Measurements from ENCODE around the gene DSCAM.
A peak's percentile ranks its signal among the peaks of the same experiment; 100 is the strongest.

The DSCAM gene

GRCh38 chr21:40118527-40118926, 728.4 kb downstream of the DSCAM start:
- DNase-seq (ENCODE audit: low spot score): no peak

GRCh38 chr21:40117236-40117635, 729.7 kb downstream of the DSCAM start:
- no peak for DNase-seq (ENCODE audit: low spot score)

- DNase-seq (ENCODE audit: low spot score): no peak
Observed at GRCh38 chr21:40115775-40116174, 731.2 kb downstream of the DSCAM start.

GRCh38 chr21:40102682-40103081, 744.3 kb downstream of the DSCAM start:
- DNase-seq (ENCODE audit: low spot score): peak; percentile 33

GRCh38 chr21:40099809-40100208, 747.1 kb downstream of the DSCAM start:
- DNase-seq (ENCODE audit: low spot score): no peak

- DNase-seq (ENCODE audit: low spot score): no peak
Observed at GRCh38 chr21:40095477-40095876, 751.5 kb downstream of the DSCAM start.

- DNase-seq (ENCODE audit: low spot score): no peak
Observed at GRCh38 chr21:40080385-40080784, 766.6 kb downstream of the DSCAM start.

- DNase-seq (ENCODE audit: low spot score): no peak
Observed at GRCh38 chr21:40074710-40075109, 772.2 kb downstream of the DSCAM start.

- no peak for DNase-seq (ENCODE audit: low spot score)
Observed at GRCh38 chr21:40074198-40074597, 772.8 kb downstream of the DSCAM start.

- no peak for DNase-seq (ENCODE audit: low spot score)
Observed at GRCh38 chr21:40073642-40074041, 773.3 kb downstream of the DSCAM start.

- no peak for DNase-seq (ENCODE audit: low spot score)
Observed at GRCh38 chr21:40070871-40071270, 776.1 kb downstream of the DSCAM start.

GRCh38 chr21:40067751-40068150, 779.2 kb downstream of the DSCAM start:
- no peak for DNase-seq (ENCODE audit: low spot score)

- no peak for DNase-seq (ENCODE audit: low spot score)
Observed at GRCh38 chr21:40066221-40066620, 780.7 kb downstream of the DSCAM start.

- DNase-seq (ENCODE audit: low spot score): no peak
Observed at GRCh38 chr21:40060083-40060677, 786.8 kb downstream of the DSCAM start.

GRCh38 chr21:40057331-40057730, 789.6 kb downstream of the DSCAM start:
- DNase-seq (ENCODE audit: low spot score): no peak

- DNase-seq (ENCODE audit: low spot score): no peak
Observed at GRCh38 chr21:40056031-40056430, 790.9 kb downstream of the DSCAM start.

- DNase-seq (ENCODE audit: low spot score): peak; percentile 23
Observed at GRCh38 chr21:40054403-40054802, 792.6 kb downstream of the DSCAM start.

GRCh38 chr21:40053007-40053406, 794.0 kb downstream of the DSCAM start:
- no peak for DNase-seq (ENCODE audit: low spot score)

- no peak for DNase-seq (ENCODE audit: low spot score)
Observed at GRCh38 chr21:40052276-40052675, 794.7 kb downstream of the DSCAM start.

GRCh38 chr21:40051801-40052200, 795.2 kb downstream of the DSCAM start:
- DNase-seq (ENCODE audit: low spot score): no peak

GRCh38 chr21:40049931-40050290, 797.0 kb downstream of the DSCAM start:
- DNase-seq (ENCODE audit: low spot score): peak; percentile 43

- DNase-seq (ENCODE audit: low spot score): peak; percentile 14
Observed at GRCh38 chr21:40049031-40049930, 797.7 kb downstream of the DSCAM start.

- no peak for DNase-seq (ENCODE audit: low spot score)
Observed at GRCh38 chr21:40047993-40048730, 798.8 kb downstream of the DSCAM start.

Data from iPS-NIHi11 (cell line).